GM18519 (cell line): Measurements from ENCODE around the gene TNFAIP8L3.
"Not testable (repeated sequence)": the region's sequence is repeated elsewhere in the genome, so short reads cannot be mapped to it uniquely, and the experiment has no call there.

Experiments used
- ATAC-seq: cut with Tn5 transposase; IDR thresholded peaks from one replicate; pipeline ENCODE4 v1.9.1; 2021; ENCODE audit warnings: mild to moderate bottlenecking, moderate library complexity; ENCODE audit not compliant: unreplicated experiment, low FRiP score

TNFAIP8L3 gene

GRCh38 chr15:51065781-51066180 is 28.9 kb downstream of the TNFAIP8L3 start:
- ATAC-seq: no peak

GRCh38 chr15:51065261-51065660 is 29.4 kb downstream of the TNFAIP8L3 start:
- ATAC-seq: no peak

GRCh38 chr15:51062736-51063135 is 32.0 kb downstream of the TNFAIP8L3 start:
- no peak for ATAC-seq

GRCh38 chr15:51060030-51060673 is 34.6 kb downstream of the TNFAIP8L3 start:
- no peak for ATAC-seq

GRCh38 chr15:51054535-51054934 is 40.2 kb downstream of the TNFAIP8L3 start:
- no peak for ATAC-seq

GRCh38 chr15:51053571-51053970 is 41.1 kb downstream of the TNFAIP8L3 start:
- ATAC-seq: no peak

- no peak for ATAC-seq
Observed at GRCh38 chr15:51051776-51052175, 42.9 kb downstream of the TNFAIP8L3 start.

- no peak for ATAC-seq
Observed at GRCh38 chr15:51049081-51049480, 45.6 kb downstream of the TNFAIP8L3 start.

GRCh38 chr15:51048308-51048707 is 46.4 kb downstream of the TNFAIP8L3 start:
- ATAC-seq: no peak

GRCh38 chr15:51046799-51047449 is 47.8 kb downstream of the TNFAIP8L3 start:
- no peak for ATAC-seq

- no peak for ATAC-seq
Observed at GRCh38 chr15:51046016-51046415, 48.7 kb downstream of the TNFAIP8L3 start.

GRCh38 chr15:51044037-51044727 is 50.5 kb downstream of the TNFAIP8L3 start:
- ATAC-seq: no peak

- ATAC-seq: no peak
Observed at GRCh38 chr15:51038974-51039319, 55.8 kb downstream of the TNFAIP8L3 start.

- no peak for ATAC-seq
Observed at GRCh38 chr15:51038162-51038973, 56.3 kb downstream of the TNFAIP8L3 start.

GRCh38 chr15:51037474-51037873 is 57.2 kb downstream of the TNFAIP8L3 start:
- not testable (repeated sequence) for ATAC-seq

- ATAC-seq: no peak
Observed at GRCh38 chr15:51030649-51031316, 63.9 kb downstream of the TNFAIP8L3 start.

GRCh38 chr15:51025454-51025846 is 69.3 kb downstream of the TNFAIP8L3 start:
- ATAC-seq: no peak

- ATAC-seq: no peak
Observed at GRCh38 chr15:51024735-51025453, 69.8 kb downstream of the TNFAIP8L3 start.

- no peak for ATAC-seq
Observed at GRCh38 chr15:51023499-51023898, 71.2 kb downstream of the TNFAIP8L3 start.

- ATAC-seq: no peak
Observed at GRCh38 chr15:51022206-51022605, 72.5 kb downstream of the TNFAIP8L3 start.
